HepG2 (cell line): ENCODE results near the gene OCLN. TPM values are rescaled to one million over a fixed set of nuclear protein-coding genes. Genes with fewer than 3 reads are reported as not detected.
"Not testable (repeated sequence)": the region's sequence is repeated elsewhere in the genome, so short reads cannot be mapped to it uniquely, and the experiment has no call there.

Experiments
- ATAC-seq: fragments of 200-7000 bp; cut with Tn5 transposase; 3 replicates; pipeline ENCODE4 v1.9.1; 2020; ENCODE audit warnings: mild to moderate bottlenecking, moderate library complexity
- BruUV-seq: library from RNA; stranded (reverse); fragments of 400-500 nt; replicated peaks from 2 replicates; lab custom pipeline; 2021; lab: Mats Ljungman, UMichigan
- CTCF ChIA-PET: fragments of 300-600 bp; formaldehyde crosslinking; extraction: SDS; loops from one replicate; lab custom pipeline; 2021; ENCODE audit warnings: low total read pairs, inconsistent platforms, low intra/inter-chr PET ratio; lab: Yijun Ruan, JAX
- POLR2A ChIA-PET: fragments of 350-600 bp; sonication (Branson Sonifier 250); formaldehyde crosslinking; loops from one replicate; lab custom pipeline; 2020; ENCODE audit warnings: antibody characterized with exemption, inconsistent platforms; lab: Yijun Ruan, JAX
- DNase-seq: peaks from one replicate; pipeline ENCODE4 v3.0.0-alpha.2; 2015; ENCODE audit warnings: low spot score
- FAIRE-seq: peaks from 3 replicates; lab custom pipeline; 2011; peaks lifted over from hg19 to GRCh38; lab: Jason Lieb, UNC
- H2AFZ ChIP-seq: one replicate; pipeline ENCODE4 v1.6.1; 2011; ENCODE audit warnings: low read length, inconsistent platforms
- H3K27ac ChIP-seq: fragments of 300-600 bp; 3 replicates; pipeline ENCODE4 v1.8.0; 2011; ENCODE audit warnings: mixed run types, mild to moderate bottlenecking, mixed read lengths, low read length, inconsistent platforms; ENCODE audit not compliant: insufficient read depth; ENCODE audit errors: extremely low read length
- H3K27me3 ChIP-seq, 2 experiments: fragments of 200-600 bp in 1 of 2; 2 replicates in 1 of 2; 3 replicates in 1 of 2; pipeline versions ENCODE4 v1.6.0 to v1.8.0; 2011; ENCODE audit warnings: low read length in 2 of 2, mild to moderate bottlenecking in 2 of 2, moderate library complexity in 2 of 2, inconsistent platforms in 1 of 2; ENCODE audit not compliant: insufficient read depth in 2 of 2, control insufficient read depth in 1 of 2
- H3K36me3 ChIP-seq, 2 experiments: fragments of 200-600 bp in 1 of 2; replicated peaks in 1 of 2; 2 replicates in 1 of 2; 3 replicates in 1 of 2; pipeline versions ENCODE4 v1.5.1 to v1.8.0; 2011; ENCODE audit warnings: low read length in 2 of 2, inconsistent platforms in 1 of 2; ENCODE audit not compliant: insufficient read depth in 2 of 2, control insufficient read depth in 1 of 2
- H3K4me1 ChIP-seq: 2 replicates; pipeline ENCODE4 v1.5.1; 2012; ENCODE audit warnings: low read length, inconsistent platforms; ENCODE audit not compliant: insufficient read depth
- H3K4me2 ChIP-seq: 2 replicates; pipeline ENCODE4 v1.6.0; 2011; ENCODE audit warnings: low read depth, low read length, inconsistent platforms
- H3K4me3 ChIP-seq, 3 experiments: fragments of 200-600 bp in 1 of 3; sonication (generic), shearing (Covaris generic) in 1 of 3; replicated peaks in 1 of 3; 2 replicates each; pipeline ENCODE4 v1.5.1; 2011 to 2016; ENCODE audit warnings: low read length in 3 of 3, inconsistent platforms in 2 of 3, low read depth in 2 of 3, mild to moderate bottlenecking in 2 of 3, control low read depth in 1 of 3, mixed read lengths in 1 of 3; ENCODE audit not compliant: insufficient read depth in 1 of 3
- H3K79me2 ChIP-seq: one replicate; pipeline ENCODE4 v1.6.1; 2011; ENCODE audit warnings: low read length, inconsistent platforms; ENCODE audit not compliant: insufficient read depth
- H3K9ac ChIP-seq: 2 replicates; pipeline ENCODE4 v1.6.0; 2011; ENCODE audit warnings: mild to moderate bottlenecking, low read depth, low read length, inconsistent platforms; ENCODE audit not compliant: insufficient read depth
- H3K9me3 ChIP-seq: 2 replicates; pipeline ENCODE4 v1.5.1; 2012; ENCODE audit warnings: mild to moderate bottlenecking, low read length
- H4K20me1 ChIP-seq: 2 replicates; pipeline ENCODE4 v1.6.0; 2011; ENCODE audit warnings: inconsistent platforms, mild to moderate bottlenecking, low read length, moderate library complexity; ENCODE audit not compliant: insufficient read depth
- NFYB ChIP-seq: sonication (generic); formaldehyde crosslinking; IDR thresholded peaks from 2 replicates; pipeline ENCODE4 v1.4.0; 2020; ENCODE audit warnings: missing genetic modification reagents
- NFYC ChIP-seq: IDR thresholded peaks from 2 replicates; pipeline ENCODE4 v1.6.1; 2016; ENCODE audit warnings: missing genetic modification reagents, missing compliant biosample characterization
- PHF8 ChIP-seq: sonication (generic); formaldehyde crosslinking; IDR thresholded peaks from 2 replicates; pipeline ENCODE4 v1.5.0; 2020; ENCODE audit warnings: missing genetic modification reagents
- SRF ChIP-seq: IDR thresholded peaks from 2 replicates; pipeline ENCODE4 v1.6.1; 2011; ENCODE audit warnings: mild to moderate bottlenecking, low read depth, low read length, moderate library complexity
- WGBS: methylation state at CpG from one replicate; pipeline ENCODE4 v1.1.6; 2017; ENCODE audit warnings: low lambda C conversion rate; 5-methylcytosine and 5-hydroxymethylcytosine counted together
- in situ Hi-C: cut with HindIII; loops from 2 replicates; pipeline ENCODE4 v1.10.0; 2017; ENCODE audit warnings: low pct_unique_long_range_greater_than_20kb; ENCODE audit not compliant: extremely low pct_ligation_motif_present
- intact Hi-C: fragments of 100-400 bp; cut with micrococcal nuclease; formaldehyde crosslinking; loops from one replicate; pipeline ENCODE4 v1.10.0; 2022; ENCODE audit not compliant: unreplicated experiment
- polyA plus RNA-seq, 8 experiments: library from polyadenylated mRNA; depleted of rRNA in 3 of 8; stranded (reverse) in 7 of 8; unstranded in 1 of 8; fragments of >200 nt; fragmentation: Illumina TruSeq in 4 of 8; extraction: Trizol in 4 of 8; gene quantifications; 2 replicates each; pipeline versions ENCODE4 v1.2.1 to v1.2.3, GENCODE V29; 2011 to 2016; ENCODE audit warnings: low read depth in 4 of 8, missing spikeins in 1 of 8, mixed read lengths in 1 of 8; ENCODE audit not compliant: insufficient read depth in 1 of 8
- total RNA-seq, 5 experiments: library from RNA; depleted of rRNA; stranded (reverse); fragments of >200 nt; fragmentation: Illumina TruSeq; extraction: Trizol; gene quantifications; 2 replicates each; pipeline ENCODE4 v1.2.3, GENCODE V29; 2016; ENCODE audit warnings: low read depth in 1 of 5

Gene OCLN
- total and polyA plus RNA-seq, 2 of the 13 experiments (the other 11 are each of a cell fraction or from before 2014, with no cell fraction given), result 24.1 to 34.8 TPM

- POLR2A ChIA-PET, result interaction anchor here (0.8 kb wide), 1 partner anchor 27 kb away, joined by 4 read pairs; no protein-coding TSS in a partner anchor
- intact Hi-C loops, ATAC-seq, H3K79me2 ChIP-seq, H3K4me3 ChIP-seq, H3K27ac ChIP-seq, H3K4me1 ChIP-seq, H2AFZ ChIP-seq, DNase-seq, H3K27me3 ChIP-seq, H4K20me1 ChIP-seq, FAIRE-seq, H3K36me3 ChIP-seq, H3K9me3 ChIP-seq, CTCF ChIA-PET, in situ Hi-C loops, H3K9ac ChIP-seq, H3K4me2 ChIP-seq, BruUV-seq: not testable (repeated sequence)
- 100% methylated on average over 1 of the region's 3 CpGs for WGBS
- peak; percentile 10; the same call in 1 of the 2 replicates for TF ChIP-seq SRF
- TF ChIP-seq NFYB, result peak; percentile 68
- TF ChIP-seq NFYC (CRISPR knock-in tag), result peak; percentile 68
Measured at GRCh38 chr5:69466375-69466774, 26.2 kb upstream of the OCLN start.

DNA sequence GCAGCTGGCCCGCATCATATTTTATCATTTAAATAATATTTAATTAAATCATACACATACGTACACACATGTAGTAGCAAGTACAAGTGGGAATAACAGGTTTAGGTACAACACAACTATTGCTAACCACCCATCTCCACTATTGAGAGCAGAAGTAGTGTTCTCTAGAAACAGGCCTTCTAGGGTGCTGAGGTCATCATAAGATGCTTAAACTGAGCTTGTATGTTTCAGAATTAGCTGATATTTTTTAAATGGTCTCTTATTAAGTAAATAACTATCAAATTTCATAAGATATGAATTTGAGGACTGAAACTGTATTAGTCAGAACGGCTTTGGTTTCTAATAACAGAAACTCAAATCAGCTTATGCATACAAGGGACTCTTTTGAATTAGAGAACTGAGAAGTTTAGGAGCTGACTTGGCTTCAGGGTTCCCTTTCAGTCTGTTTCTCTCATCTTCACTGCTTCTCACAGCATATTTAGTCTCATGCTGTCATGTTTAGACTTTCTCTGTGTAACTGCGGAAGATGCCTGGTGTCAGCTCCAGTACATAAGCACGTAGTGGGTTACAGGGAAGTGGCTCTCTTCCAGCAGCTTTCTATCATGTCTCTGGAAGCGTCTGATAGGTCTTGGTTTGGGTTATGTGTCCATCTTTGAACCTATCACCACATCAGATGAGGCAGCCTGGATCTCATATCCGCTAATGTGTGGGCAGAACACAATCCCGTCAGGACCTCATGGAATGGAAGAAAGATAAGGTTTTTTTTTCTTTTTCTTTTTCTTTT, 25.0 kb upstream of the OCLN start:
- Histone ChIP-seq H3K4me1 (peaks cover 13% of the 10 kb centered on the region), H3K9ac (no peak overlapping the region), H3K36me3 (no peaks in the 10 kb centered on the region)
- in situ Hi-C loops, result no loop called here
- DNase-seq, result no peak
- no peak for FAIRE-seq
- TF ChIP-seq PHF8, result no peak
- TF ChIP-seq, all 625 proteins: peak for 0
- intact Hi-C loops, result loop anchor here (1.0 kb wide), 1 partner anchor 45 kb away; no protein-coding TSS in a partner anchor
- no peaks in the 10 kb centered on the region for H4K20me1 ChIP-seq
- no peak overlapping the region for H3K4me3 ChIP-seq
- ATAC-seq, result no peak
- CTCF ChIA-PET, result no interaction called here
- H3K79me2 ChIP-seq, result no peaks in the 10 kb centered on the region
- POLR2A ChIA-PET, result no interaction called here
- no peaks in the 10 kb centered on the region for H3K27me3 ChIP-seq
- no peak overlapping the region for H3K27ac ChIP-seq
- H2AFZ ChIP-seq, result no peak overlapping the region
- H3K9me3 ChIP-seq, result no peaks in the 10 kb centered on the region
- no peak overlapping the region for H3K4me2 ChIP-seq
- no TSS peak for BruUV-seq
- 76% methylated on average over 8 of the region's 8 CpGs for WGBS
